Lung (tissue), 12 donors: ENCODE results near the gene SLC19A2. TPM values are rescaled to one million over a fixed set of nuclear protein-coding genes. Genes with fewer than 3 reads are reported as not detected.

Source experiments
- ATAC-seq: fragments of 200-7000 bp; cut with Tn5 transposase; one replicate; pipeline ENCODE4 v1.9.1; 2020; ENCODE audit warnings: moderate number of reproducible peaks; ENCODE audit not compliant: insufficient read depth, low FRiP score
- DNase-seq, 3 donors: peaks; one replicate each; pipeline ENCODE4 v3.0.0-alpha.2; 2013 to 2017
- H3K27ac ChIP-seq, 2 donors: one replicate each; pipeline ENCODE4 v1.5.1; 2013; ENCODE audit warnings: mild to moderate bottlenecking in 2 of 2, moderate library complexity in 2 of 2, control low read depth in 1 of 2, inconsistent platforms in 1 of 2, low read depth in 1 of 2, low read length in 1 of 2
- H3K27me3 ChIP-seq, 3 donors: one replicate each; pipeline ENCODE4 v1.5.1; 2013; ENCODE audit warnings: low read length in 2 of 3; ENCODE audit not compliant: control insufficient read depth in 3 of 3, insufficient read depth in 3 of 3
- H3K36me3 ChIP-seq, 4 donors: one replicate each; pipeline ENCODE4 v1.5.1; 2013; ENCODE audit warnings: low read length in 4 of 4, mild to moderate bottlenecking in 1 of 4, moderate library complexity in 1 of 4; ENCODE audit not compliant: control insufficient read depth in 4 of 4, insufficient read depth in 4 of 4
- H3K4me1 ChIP-seq, 5 donors: one replicate each; pipeline ENCODE4 v1.5.1; 2013; ENCODE audit warnings: low read length in 5 of 5, mild to moderate bottlenecking in 2 of 5, moderate library complexity in 1 of 5; ENCODE audit not compliant: control insufficient read depth in 5 of 5, insufficient read depth in 5 of 5
- H3K4me3 ChIP-seq: one replicate; pipeline ENCODE4 v1.5.1; 2013; ENCODE audit warnings: mild to moderate bottlenecking, control low read depth, moderate library complexity
- H3K9ac ChIP-seq, 2 donors: one replicate each; pipeline ENCODE4 v1.5.1; 2013; ENCODE audit warnings: low read length in 2 of 2, control low read depth in 1 of 2; ENCODE audit not compliant: insufficient read depth in 1 of 2
- H3K9me3 ChIP-seq, 4 donors: one replicate each; pipeline ENCODE4 v1.5.1; 2013; ENCODE audit warnings: low read length in 3 of 4, mild to moderate bottlenecking in 1 of 4, moderate library complexity in 1 of 4; ENCODE audit not compliant: control insufficient read depth in 4 of 4, insufficient read depth in 3 of 4
- CTCF ChIP-seq: IDR thresholded peaks from 2 replicates; pipeline ENCODE4 v1.5.1; 2012; ENCODE audit warnings: mild to moderate bottlenecking; ENCODE audit errors: control extremely low read depth, extremely low read depth
- WGBS, 2 donors: extraction: QIAGEN DNeasy Blood & Tissue Kit; methylation state at CpG; one replicate each; pipeline ENCODE4 v1.1.7; 2013; 5-methylcytosine and 5-hydroxymethylcytosine counted together
- polyA plus RNA-seq, 2 donors: library from polyadenylated mRNA; stranded (reverse); fragments of 200-250 nt; gene quantifications; one replicate each; pipeline ENCODE4 v1.2.1, GENCODE V29; 2013
- total RNA-seq, 2 donors: library from RNA; depleted of rRNA in 1 of 2; stranded (reverse); fragments of >200 nt in 1 of 2; gene quantifications; one replicate each; pipeline ENCODE4 v1.2.1, GENCODE V29; 2014 to 2021
- donor health status: control.
- donor health status: control.
- donor health status: Bipolar disorder and iron deficiency.
- donor health status: healthy.
- donor health status: DM: yes; HTN: yes; CAD: no.

Gene SLC19A2
- total and polyA plus RNA-seq, 4 donors: 15.6 to 23.1 (median 17.4) TPM

DNA sequence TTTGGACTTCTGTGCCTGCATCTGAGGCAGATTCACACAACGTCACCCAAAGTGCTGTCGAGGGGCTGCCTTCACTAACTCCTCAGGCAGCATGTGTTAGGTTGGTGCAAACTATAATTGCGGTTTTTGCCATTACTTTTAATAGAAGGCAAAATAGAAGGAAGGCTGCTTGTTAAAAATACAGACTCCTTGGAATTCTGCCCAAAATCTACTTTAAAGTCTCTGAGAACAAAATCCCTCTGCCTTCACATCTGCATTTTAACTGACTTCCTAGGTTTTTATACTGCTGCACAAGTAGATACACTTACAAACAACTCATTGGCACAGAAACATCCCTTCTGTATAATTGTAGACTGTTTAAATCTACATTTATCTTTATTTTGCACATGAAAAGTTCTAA is 41.3 kb upstream of the SLC19A2 start:
- no peaks in the 10 kb centered on the region for H3K9me3 ChIP-seq
- ATAC-seq (no peak), DNase-seq (peak in 1 of 3 donors; percentile 25)
- H3K9ac ChIP-seq: no peak overlapping the region
- H3K4me3 ChIP-seq: no peak overlapping the region
- H3K27ac ChIP-seq: no peak overlapping the region
- peaks cover 0 to 2% (median 0%) of the 10 kb centered on the region in 4 donors for H3K36me3 ChIP-seq
- peaks cover 0 to 3% (median 0%) of the 10 kb centered on the region in 5 donors for H3K4me1 ChIP-seq
- TF ChIP-seq CTCF: no peak
- no peaks in the 10 kb centered on the region for H3K27me3 ChIP-seq
- WGBS, 2 donors: 81 to 83% methylated on average over 3 of the region's 3 CpGs

DNA sequence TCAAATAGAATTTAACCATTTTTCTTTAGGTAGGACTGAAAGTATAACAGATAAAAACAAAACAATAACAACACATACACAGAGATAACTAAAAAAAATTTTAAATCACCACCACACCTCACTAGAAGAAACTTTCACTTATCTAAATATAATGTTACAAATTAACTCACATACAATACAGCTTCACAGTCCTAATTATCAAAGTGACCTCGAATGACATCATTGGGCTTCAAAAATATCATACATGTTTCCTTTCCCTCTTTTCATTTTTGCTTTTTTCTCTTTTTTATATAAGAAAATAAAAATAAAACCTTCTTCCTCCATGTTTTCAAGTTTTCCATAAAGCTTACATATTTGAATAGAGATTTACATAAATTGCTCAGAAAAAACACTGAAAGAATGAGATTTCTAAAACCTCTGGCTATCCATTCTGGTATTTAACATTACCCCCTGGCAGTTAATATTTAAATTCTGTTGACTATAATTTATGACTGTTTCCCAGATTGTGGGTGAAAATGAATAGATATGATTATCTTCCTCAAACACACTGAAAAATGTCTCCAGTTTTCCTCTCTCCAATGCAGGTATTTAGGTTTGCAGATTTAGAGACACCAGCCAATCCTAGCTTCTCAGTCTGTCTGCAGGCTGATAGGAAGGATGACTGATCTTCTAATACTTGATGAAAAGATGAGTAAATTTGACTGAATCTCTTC is 40.5 kb upstream of the SLC19A2 start:
- no peak overlapping the region for H3K4me3 ChIP-seq
- no peak overlapping the region for H3K9ac ChIP-seq
- DNase-seq: no peak
- H3K36me3 ChIP-seq: peaks cover 0 to 2% (median 0%) of the 10 kb centered on the region in 4 donors
- no peak overlapping the region for H3K27ac ChIP-seq
- H3K27me3 ChIP-seq: no peaks in the 10 kb centered on the region
- peaks cover 0 to 3% (median 0%) of the 10 kb centered on the region in 5 donors for H3K4me1 ChIP-seq
- 86 to 92% methylated on average over 1 of the region's 1 CpG for WGBS, 2 donors
- H3K9me3 ChIP-seq: no peaks in the 10 kb centered on the region
- no peak for TF ChIP-seq CTCF
- ATAC-seq: no peak

DNA sequence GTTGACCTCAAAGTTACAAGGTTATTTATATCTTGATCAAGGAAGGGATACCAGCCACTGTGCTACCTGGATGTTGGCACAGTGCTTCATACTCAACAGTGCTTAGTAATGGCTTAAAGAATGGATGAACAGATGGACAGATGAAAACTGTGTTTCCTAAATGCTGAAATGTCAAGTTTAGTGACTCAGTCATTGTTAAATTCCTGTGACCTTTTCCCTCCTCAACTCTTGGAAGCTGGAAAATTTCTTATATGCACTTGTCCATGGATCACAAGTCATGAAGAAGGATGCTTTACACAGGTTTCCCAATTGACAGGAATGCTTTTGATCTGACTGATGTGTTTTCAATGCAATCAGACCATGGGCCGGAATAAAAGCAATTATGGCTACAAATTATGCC is 39.6 kb upstream of the SLC19A2 start:
- Histone ChIP-seq H3K9ac (no peak overlapping the region), H3K4me3 (no peak overlapping the region), H3K4me1 (peaks cover 0 to 3% (median 0%) of the 10 kb centered on the region in 5 donors), H3K36me3 (peaks cover 0 to under 1% (median 0%) of the 10 kb centered on the region in 4 donors), H3K27me3 (no peaks in the 10 kb centered on the region), H3K9me3 (no peaks in the 10 kb centered on the region), H3K27ac (no peak overlapping the region)
- 95 to 96% methylated on average over 1 of the region's 1 CpG for WGBS, 2 donors
- no peak for TF ChIP-seq CTCF
- ATAC-seq (no peak), DNase-seq (no peak)

DNA sequence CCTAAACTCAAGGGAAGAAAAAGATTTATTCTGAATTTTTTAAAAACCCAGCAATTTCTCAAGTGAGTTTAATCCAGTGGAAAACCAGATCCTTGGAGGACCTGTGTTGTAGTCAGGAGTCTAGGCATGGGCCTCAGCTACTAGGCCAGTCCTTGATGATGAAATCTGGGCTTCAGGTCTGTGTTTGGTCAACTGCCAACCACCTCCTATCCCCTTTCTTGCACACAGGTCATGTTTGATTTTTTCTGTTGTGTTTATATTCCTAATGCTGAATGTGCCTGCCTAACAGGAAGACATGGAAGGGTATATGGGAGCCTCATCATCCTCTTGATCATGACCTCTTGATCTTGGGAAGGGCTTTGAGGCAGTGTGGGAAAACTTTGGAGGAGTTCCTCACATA is 38.2 kb upstream of the SLC19A2 start:
- H3K4me3 ChIP-seq: no peak overlapping the region
- no peak overlapping the region for H3K27ac ChIP-seq
- no peaks in the 10 kb centered on the region for H3K36me3 ChIP-seq
- H3K4me1 ChIP-seq: peaks cover 0 to 3% (median 0%) of the 10 kb centered on the region in 5 donors
- H3K9ac ChIP-seq: no peak overlapping the region
- TF ChIP-seq CTCF: no peak
- ATAC-seq (no peak), DNase-seq (no peak)
- H3K9me3 ChIP-seq: no peaks in the 10 kb centered on the region
- H3K27me3 ChIP-seq: no peaks in the 10 kb centered on the region
